Measurements from ENCODE around the gene ZCCHC14.
A peak's percentile ranks its signal among the peaks of the same experiment; 100 is the strongest.

The ZCCHC14 gene

DNA sequence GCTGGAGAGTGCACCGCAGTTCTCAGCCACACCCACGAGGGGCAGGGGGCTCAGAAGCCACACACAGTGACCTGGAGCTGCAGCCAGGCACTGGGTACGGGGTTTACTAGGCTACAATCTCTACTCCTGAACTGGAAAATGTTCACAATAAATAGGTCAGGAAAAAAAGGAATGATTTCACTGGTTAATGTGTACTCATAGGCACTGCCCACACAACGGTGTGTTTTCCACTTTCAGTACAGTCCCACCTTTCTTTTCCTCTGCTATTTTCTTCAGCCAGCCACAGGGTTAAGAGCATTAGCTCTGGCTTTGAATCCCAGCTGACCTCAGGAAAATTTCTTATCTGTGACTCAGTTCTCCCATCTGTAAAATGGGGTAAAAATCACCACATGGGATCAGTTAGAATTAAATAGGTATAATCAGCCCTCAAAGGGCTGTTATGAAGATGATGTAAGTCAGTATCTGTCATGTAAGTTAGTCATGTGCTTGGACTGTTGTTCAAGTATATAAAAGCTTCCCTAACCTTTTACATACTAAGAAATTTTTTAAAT, 35.7 kb downstream of the ZCCHC14 start:
- DNase-seq, result peak; percentile 45

DNA sequence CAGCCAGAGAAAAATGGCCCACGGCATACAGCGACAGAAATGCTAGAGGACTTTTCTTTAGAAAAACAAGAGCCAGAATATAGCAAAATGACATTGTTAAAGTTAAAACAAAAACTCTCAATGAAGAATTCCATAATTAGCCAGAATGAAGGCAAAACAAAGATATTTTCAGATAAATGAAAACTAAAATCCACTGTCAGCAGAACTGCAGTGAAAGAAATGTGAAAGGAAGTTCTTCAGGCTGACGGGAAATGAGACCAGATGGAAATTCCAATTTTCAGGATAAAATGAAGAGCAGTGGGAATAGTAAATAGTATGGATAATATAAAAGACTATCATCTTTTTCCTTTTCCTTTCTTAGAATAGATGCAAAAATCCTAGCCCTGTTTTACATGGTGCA, 38.4 kb downstream of the ZCCHC14 start:
- DNase-seq, result no peak

DNA sequence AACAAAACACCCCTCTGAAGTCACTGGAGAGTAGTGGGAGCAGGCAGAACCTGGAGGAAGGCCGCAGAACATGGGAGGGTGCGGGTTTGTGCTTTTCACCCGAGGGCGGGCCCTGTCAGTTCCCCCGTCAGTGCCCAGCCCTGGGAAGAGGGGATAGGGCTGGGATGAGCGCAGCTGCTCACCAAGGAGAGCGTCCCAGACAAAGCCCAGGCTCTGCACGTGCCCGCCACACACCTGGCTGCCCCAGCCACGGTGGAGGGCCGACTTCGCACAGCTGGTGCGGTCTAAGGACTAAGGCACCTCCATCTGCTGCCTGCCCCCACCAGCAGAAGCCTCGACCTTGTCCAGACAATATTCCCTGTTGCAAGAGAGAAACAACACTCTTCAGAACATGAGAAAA, 39.5 kb downstream of the ZCCHC14 start:
- DNase-seq, result no peak

DNA sequence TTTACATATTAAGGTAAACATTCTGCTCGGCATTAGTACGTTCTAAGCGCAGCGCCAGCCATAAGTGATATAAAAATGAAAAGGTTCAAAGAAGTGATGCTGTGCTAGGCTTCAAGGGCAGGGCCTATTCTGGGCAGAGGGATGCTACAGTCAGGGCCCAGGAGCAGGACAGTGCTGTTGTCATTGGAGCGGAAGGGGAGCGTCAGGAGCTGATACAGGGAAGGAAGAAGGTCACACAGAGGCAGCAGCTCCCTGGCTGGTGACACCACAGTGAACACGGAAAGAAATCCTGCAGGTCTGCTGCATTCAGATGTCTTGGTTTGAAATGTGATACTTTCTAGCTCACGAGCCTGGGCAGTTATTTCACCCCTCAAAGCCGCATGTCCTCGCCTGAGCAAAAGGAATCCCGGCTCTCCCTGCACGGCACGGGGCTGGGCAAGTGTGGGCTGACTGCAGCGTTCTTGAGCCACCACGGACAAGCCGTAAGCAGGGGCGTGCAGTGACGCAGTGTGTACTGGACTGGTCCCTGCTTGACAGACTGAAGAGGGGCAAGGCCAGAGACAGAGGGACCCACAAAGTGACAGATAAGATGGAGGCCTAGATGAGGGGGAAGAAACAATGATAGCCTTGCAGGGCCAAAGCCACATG, 41.1 kb downstream of the ZCCHC14 start:
- no peak for DNase-seq

DNA sequence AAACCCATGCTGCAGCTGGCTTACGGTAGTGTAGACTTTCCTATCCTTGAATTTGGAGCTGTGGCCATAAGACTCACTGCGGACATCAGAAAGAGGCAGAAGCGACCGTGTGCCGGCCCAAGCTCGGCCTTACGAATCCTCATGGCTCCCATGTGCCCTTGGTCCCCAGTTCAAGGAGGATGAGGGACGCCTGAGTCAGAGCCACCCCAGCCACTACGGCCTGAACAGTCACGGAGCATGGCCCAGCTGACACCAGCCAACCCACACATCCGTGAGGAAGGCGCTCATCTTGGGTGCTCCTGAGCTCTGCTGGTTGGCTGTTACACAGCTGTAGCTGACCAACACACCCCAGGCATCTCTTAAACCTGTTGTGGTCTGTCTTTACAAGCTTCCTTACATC, 44.0 kb downstream of the ZCCHC14 start:
- no peak for DNase-seq

DNA sequence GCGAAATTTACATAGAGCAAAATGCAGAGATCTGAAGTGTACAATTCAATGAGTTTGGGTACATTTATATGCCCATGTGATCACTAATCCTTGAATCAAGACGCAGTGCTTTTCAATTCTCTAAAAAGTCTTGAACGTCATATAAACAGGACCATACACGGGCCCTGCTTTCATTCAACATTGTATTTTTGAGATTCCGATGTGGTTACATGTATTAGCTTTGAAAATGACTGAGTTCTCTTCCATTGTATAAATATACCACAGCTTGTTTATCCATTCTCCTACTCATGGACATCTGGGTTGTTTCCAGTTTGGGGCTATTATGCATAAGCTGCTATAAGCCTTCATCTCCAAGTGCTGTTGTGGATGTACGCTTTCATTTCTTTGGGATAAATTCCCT, 45.5 kb downstream of the ZCCHC14 start:
- DNase-seq, result peak; percentile 57

DNA sequence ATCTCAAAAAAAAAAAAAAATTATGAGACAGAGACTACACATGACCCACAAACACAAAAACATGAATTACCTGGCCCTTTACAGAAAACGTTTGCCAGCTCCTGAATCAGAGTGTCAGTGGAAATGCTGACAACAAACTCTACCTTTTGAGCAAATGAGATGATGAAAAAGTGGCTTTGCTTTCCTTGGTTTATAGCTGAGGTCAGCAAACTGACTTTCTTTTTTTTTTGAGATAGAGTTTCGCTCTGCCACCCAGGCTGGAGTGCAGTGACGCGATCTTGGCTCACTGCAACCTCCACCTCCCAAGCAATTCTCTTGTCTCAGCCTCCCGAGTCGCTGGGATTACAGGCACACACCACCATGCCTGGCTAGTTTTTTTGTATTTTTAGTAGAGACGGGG, 46.3 kb downstream of the ZCCHC14 start:
- DNase-seq, result no peak

DNA sequence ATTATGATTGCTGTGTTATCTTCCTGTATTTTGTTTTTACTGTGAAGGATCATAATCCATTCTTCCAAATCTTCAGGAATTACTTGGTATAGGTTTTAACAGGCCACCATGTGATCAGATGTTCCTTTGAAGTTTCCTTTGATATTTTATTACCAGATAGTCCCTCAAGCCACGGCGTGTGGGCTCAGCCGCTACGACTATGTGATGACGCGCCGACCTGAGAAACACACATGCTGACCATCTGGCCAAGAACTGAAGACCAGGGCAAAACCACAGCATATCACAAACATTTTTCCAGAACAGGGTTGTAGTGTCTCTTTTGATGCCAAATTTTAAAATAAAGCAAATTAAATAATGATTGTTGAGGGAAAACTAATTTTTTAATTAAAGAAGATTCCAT, 47.3 kb downstream of the ZCCHC14 start:
- DNase-seq, result peak; percentile 12

DNA sequence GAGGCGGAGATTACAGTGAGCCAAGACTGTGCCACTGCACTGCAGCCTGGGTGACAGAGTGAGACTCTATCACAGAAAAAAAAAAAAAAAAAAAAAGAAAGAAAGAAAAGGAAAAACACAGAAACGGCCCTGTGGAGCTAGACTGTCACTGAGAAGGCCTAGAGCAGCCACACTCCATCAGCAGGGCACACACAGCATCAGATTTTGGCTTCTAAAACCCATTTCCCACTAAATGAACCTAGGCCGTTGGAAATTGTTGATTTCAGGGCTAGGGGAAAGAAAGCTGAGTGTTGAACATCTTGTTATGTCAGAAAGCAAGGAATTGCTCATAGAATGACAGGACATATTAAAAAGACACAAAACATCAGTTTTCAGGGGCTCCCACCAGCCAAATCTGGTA, 48.9 kb downstream of the ZCCHC14 start:
- no peak for DNase-seq

DNA sequence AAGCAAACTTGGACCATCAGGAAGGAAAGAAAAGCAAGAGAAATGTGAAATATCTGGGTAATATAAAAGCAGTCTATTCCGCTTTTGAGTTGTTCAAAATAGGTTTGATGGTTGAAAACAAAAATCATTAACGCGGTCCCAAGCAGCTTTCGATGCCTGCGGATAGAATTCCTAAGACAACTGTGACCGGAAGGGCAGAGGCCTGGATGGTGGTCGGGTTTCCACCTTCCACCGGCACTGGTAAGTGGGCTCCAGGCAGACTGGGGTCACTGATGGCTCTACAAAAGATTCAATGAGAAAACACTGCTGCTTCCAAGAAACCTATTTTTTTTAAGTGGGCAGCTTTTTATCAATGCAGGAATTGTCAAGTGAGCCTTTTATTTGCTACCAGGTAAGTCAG, 49.8 kb downstream of the ZCCHC14 start:
- DNase-seq, result no peak

DNA sequence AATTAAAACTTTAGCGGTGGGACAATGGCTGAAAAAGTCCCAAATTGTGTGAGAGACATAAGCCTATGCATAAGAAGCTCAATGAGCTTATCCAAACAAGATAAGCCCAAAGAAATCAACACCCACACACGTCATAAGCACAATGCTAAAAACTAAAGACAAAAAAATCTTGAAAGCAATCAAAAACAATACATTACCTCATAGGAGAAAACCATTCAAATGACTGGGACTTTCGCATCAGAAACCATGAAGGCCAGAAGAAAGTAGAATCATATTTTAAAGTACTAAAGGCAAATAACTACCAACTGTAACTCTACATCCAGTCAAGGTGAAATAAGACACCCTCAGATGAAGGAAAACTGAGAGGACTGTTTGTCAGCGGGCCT, 50.2 kb downstream of the ZCCHC14 start:
- DNase-seq, result no peak

DNA sequence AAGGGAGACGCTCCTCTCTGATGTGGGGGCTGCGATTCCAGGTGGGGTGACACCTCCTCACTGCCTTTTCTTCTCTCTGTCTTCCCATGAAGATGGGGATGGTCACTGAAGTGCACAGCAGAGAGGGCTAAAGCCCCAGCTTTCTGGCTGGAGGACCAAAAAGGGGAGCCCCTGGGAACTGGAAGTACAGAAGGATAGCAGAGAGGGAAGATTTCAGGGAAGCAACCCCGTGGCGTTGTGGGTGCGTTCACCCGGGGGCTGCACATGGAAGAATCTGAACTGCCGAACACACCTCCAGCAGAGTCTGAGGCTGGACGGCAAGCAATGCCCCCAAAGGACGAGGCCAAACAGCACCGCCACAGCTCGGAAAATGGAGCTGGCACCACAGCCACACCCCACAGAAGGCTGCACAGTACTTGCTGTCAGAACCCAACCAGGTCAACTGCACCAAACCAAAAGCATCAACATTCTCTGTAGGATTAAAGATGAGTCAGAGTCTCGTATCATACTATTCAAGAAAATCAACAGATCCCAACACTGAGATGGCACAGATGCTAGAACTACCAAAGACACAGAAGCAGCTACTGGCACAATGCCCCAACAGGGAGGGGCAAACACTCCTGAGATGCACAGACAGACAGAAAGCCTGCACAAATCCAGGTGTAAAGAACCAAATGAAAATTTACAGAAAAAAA, 50.8 kb downstream of the ZCCHC14 start:
- peak; percentile 7 for DNase-seq

DNA sequence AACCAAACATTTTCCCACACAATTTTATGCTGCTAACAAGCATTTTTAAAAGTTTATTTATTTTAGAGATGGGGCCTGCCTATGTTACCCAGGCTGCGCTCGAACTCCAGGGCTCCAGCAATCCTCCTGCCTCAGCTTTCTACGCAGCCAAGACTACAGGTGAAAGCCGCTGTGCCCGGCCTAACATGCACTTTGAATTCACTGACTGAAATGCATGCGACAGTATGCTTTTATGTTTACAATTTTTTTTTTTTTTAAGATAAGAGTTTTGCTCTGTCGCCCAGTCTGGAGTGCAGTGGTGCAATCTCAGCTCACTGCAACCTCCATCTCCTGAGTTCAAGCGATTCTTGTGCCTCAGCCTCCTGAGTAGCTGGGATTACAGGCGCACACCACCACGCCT, 52.9 kb downstream of the ZCCHC14 start:
- no peak for DNase-seq

DNA sequence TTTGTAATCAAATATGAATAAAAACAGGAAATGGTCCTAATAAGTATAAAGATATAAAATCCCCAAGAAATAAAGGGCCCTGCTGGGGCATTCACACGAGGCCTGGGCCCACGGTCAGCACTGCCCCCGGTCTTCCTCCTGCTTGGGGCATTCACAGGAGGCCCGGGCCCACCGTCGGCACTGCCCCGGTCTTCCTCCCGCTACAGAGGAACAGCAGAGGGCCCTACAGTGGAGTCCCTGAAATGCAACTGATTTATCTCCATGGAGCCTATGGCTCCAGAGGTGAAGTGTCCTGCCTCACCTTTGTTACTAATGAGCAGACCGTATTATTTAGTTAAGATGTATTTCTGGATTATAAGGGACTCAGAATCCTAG, 54.2 kb downstream of the ZCCHC14 start:
- no peak for DNase-seq

DNA sequence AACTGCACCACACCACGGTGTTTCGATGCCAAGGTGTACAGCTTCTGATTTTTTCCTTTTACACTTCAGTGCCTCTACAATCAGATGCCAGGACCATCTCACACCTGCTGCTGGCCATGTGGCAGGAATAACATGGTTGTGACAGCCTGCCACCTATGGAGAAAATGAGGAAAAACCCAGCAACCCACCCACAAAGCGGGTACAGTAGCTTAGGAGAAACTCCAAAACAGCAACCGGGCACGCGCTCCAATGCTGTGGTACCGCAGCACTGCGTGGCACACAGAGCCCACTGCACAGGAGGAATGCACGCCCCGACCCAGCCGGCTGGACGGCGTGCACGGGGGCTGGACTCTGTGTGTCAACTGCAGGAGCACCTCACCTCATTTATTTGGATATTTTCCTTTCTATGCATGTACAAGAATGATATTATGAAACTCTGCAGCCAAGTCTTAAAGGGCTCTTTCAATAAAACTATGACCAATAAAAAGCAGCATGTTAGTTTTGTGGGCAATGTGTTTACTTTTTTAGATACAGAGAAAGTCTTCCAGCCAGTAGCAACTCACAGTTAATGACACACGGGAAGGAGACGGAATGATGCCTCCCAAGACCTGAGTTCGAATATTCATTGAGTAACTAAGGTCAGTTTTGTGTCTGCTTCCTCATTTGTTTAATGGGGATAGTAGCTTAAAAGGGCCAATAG, 54.8 kb downstream of the ZCCHC14 start:
- no peak for DNase-seq

DNA sequence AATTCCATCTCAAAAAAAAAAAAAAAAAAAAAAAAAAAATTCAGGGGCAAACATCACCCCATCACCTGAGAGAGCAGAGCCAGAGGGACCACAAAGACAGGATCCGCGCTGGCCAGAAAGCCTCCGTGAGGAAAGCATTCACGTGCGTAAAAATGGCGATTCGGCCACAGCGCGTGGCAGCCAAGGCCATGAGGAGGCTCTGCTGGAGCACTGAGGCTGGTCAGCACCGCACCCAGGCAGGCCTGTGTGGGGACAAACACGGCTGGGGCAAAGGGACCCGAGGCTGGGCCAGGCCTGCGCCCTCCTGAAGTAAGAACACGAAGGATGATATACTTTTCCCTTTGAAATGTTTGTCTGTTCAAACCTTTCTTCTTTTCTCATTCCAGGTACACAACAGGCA, 55.5 kb downstream of the ZCCHC14 start:
- no peak for DNase-seq

DNA sequence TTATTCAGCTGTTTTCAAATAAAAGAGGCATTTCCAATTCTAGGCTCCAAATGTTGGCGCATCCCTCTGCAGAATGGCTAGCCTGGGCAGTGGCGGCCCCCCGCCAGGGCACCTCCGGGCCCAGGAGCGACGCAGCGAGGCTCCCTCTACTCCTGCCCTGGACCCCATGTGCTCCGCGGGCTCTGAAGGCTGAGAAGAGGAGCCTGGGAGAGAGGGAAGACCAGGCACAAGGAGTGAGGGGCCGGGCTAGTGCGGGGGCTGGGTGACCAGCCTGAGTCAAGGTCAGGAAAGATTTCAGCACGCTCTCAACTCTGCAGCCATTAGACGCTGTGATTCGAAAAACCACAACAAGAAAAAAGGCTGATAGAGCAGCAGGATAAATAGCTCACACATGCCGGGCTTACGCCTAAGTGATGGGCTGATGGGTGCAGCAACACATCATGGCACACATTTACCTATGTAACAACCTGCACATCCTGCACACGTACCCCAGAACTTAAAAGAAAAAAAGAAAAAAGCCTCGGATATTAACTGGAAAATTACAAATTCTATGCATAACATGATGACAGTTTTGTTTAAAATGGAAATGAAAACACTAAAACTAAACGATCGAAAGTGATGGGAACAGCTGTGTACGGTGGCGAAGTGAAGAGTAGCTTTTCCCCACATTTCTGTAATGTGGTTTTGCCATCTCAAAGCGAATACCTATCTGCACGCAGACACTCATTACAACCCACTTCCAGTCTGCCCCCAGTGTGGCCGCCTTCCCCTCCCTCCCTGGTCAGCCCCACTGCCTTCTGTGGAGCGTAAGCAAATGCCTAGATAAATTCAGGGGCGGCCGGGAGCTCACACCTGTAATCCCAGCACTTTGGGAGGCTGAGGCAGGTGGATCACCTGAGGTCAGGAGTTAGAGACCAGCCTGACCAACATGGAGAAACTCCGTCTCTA, 56.3 kb downstream of the ZCCHC14 start:
- DNase-seq, result peak; percentile 25

DNA sequence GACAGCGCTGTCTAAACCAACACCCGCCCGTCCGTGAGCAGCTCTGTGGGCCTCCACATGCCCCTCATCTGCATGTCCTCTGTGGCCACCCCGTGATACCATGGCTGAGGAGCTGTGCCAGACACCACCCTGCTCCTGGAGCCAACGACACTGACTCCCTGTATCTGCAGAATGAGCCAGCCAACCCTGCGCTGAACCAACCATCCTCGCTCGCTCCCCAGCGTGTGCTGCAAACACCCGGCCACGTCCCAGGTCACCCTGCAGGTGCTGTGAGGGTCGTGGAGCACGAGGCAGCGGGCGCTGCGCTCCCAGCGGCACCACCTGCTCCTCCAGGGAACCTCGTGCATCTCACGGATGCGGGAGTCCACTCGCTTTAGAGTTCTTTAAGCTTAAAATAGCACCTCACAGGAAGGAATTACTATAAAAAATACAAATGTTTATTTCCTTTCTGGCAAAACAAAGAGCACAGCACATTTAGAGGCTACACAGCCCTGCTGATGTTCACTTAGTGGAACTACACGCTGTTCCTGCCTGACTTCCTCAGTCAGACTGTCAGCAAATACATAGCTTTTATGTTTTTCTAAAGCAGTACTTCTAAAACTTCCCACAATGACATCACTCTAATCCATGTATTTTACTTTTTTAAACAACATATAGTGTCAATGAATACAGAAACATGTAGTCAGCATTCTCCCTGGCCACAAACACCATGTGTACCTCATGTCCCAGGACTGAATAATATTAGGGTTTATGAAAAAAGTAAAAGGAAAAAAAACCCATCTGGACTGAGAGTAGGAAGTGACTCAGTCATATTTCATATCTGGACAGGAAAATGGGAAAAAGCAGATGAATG, 57.2 kb downstream of the ZCCHC14 start:
- peak; percentile 83 for DNase-seq

DNA sequence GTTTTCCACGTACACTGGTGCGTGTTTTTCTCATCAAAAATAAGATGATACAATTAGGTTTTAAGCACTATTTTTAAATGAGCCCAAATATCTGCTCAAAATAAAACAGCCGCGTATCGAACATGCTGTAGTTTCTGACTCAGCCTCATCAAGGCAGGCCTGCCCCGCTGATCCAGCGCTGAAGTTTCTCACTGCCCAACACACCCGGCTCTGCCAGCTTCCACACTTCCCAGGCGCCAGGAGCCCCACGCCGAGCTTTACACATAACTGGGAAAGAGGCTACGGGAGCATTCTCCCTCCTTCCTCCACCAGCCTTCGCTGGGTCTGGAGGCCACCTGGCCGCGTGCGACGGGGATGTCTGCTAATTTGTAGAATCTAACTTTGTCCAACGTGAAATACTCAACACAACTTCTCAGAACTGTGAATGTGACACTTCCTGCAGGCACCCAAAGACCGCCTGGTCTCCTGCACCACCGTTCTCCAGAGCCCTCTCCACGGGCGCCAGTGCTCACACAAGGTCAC, 58.6 kb downstream of the ZCCHC14 start:
- DNase-seq, result peak; percentile 14

DNA sequence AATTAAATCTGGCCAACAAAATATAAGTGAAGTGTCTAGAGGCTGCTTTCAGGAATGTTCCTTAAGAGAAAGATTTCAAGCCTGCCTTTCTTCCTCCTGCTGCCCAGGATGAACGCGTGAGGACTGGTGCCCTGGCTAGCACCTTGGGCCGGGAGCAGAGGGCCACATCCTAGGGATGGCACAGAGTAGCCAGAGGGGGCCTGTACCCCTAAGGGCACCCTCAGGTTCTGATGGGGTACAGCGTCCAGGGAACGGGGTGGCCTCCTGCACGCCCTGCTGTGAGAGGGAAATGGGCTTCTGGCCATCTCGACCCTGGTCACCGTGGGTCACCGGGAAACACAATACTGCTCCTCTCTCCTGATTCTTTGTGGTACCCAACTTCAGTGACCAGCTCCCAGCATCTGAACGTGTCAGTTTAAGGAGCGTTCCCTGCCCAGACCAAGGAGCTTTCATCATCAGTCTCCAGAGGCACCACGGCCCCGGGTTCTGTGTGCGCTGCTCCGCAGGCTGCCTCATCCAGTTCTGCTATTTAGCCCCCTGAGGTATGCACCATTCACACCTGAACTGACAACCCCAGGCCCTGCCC, 60.4 kb downstream of the ZCCHC14 start:
- no peak for DNase-seq

DNA sequence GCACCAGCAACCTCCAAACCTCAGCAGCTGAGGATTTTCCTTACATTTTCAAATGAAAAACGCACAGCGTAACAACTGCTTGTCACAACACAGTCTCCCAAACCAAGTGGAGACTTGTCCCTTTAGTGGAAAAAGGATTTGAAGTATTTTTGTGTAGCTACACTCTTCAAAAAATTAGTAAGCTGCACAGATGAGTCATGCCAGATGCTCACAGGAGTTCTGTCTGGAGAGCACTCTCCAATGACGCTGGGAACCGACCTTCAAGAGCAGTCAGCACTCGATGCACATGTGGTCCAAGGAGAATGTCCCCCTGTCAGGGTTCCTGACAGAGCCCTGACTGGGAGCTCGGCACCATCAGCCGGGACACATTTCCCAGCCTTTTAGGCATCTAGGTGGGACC, 60.9 kb downstream of the ZCCHC14 start:
- DNase-seq, result peak; percentile 72

Measured in fibroblast of skin of scalp (primary cell).